Activated CD4-positive, alpha-beta T cell treated with anti-CD3 and anti-CD28 coated beads, Interleukin-2, Interleukin-4, amounts not matched to agents 100 ng/mL and 50 ng/mL, durations not matched to agents 16 hours and 8 hours (primary cell): ENCODE measurements around the gene BCL7C.

Experiments
- DNase-seq: peaks from one replicate; pipeline ENCODE4 v3.0.0-alpha.2; 2020; ENCODE audit warnings: low spot score

The BCL7C gene

GRCh38 chr16:30922420-30922959, 28.6 kb upstream of the BCL7C start:
- DNase-seq, result peak; percentile 100

GRCh38 chr16:30921748-30922419, 28.0 kb upstream of the BCL7C start:
- DNase-seq, result peak; percentile 90

DNA sequence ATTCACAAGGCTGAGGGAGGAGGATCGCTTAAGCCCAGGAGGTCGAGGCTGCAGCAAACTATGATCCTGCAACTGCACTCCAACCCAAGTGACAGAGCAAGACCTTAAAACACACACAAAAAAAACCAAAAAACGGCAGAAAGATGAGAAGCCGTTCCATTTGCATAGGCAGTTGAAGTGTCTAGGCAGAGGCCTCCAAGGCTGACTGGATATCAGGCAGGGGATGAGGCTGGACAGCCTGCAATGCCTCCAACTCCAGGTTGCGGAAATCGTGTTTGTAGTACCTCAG, 27.5 kb upstream of the BCL7C start:
- no peak for DNase-seq

- no peak for DNase-seq
Observed at GRCh38 chr16:30920891-30921290, 27.0 kb upstream of the BCL7C start.

DNA sequence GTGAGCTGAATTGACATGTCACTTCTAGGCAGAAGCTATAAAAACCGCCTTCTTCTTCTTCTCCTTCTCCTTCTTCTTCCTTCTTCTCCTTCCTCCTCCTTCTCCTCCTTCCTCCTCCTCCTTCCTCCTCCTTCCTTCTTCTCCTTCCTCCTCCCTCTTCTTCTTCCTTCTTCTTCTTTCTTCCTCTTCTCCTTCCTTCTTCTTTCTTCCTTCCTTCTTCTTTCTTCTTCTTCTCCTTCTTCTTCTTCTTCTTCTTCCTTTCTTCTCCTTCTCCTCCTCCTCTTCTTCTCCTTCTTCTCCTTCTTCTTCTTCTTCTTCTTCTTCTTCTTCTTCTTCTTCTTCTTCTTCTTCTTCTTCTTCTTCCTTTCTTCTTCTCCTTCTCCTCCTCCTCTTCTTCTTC, 24.7 kb upstream of the BCL7C start:
- no peak for DNase-seq

DNA sequence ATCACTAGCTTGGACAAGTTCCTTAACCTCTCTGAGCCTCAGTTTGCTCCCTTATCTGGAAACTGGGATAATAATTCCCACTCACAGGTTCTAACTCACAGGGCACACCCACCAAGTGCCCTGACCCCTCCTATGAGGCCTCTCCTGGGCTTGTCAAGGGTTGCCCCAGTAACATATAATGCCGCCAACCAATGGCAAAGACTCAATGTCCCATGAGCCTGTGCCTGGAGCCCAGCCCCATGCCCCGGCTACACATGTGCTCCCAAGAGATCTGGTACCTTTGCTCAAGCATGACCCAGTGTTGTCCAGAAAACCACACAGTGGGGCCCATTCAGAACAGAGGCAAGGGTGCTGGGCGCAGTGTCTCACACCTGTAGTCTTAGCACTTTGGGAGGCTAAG, 21.0 kb upstream of the BCL7C start:
- no peak for DNase-seq

DNA sequence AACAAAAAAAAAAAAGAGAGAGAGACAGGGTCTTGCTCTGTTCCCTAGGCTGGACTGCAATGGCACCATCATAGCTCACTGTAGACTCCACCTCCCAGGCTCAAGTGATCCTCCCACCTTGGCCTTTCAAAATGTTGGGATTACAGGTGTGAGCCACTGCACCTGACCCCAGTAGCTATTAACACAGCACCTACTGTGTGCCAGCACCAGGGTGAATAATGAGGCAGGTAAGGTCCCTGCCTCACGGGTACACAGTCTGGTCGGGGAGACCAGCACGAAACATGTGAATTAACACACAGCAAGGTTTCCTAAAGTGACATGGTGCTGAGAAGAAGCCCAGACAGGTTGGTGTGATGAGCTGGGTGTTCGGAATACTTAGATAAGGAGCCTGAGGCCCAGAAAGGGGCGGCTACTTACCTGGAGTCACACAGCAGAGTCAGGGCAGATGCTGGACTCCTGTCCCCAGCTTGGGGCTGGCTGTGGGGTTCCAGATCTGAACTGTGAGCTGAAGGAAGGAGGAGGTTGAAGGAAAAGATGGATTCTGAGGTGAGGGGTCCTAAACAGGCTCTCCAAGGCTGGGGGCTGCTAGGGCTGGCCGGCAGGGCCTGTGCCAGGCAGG, 19.0 kb upstream of the BCL7C start:
- DNase-seq, result no peak

DNA sequence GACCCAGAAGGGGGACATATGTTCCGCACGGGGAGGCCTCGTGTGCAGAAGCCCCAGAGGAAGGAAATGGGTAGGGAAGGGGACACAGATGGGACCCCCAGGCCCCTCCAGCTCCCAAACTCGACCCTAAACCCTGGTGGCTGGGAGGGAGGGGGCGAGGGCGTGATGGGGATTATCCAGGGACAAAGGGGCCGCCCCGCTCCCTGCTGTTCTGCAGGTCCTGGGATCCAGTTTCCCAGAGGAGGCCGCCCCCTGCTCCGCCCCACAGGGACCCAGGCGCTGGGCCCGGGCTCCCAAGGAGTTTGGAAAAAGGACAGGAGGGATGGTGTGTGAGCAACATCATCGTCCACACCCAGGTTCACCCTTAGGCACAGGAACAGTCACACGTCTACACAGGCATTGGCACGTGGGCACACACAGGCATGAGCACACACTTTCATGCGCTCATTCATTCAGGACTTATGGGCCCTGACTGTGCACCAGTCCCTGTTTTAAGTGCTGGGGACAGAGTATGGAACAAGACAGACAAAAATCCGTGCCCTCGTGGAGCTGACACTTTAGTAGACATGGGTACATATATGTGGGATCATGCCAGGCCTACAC, 16.7 kb upstream of the BCL7C start:
- no peak for DNase-seq

- no peak for DNase-seq
Observed at GRCh38 chr16:30907064-30907463, 13.2 kb upstream of the BCL7C start.

DNA sequence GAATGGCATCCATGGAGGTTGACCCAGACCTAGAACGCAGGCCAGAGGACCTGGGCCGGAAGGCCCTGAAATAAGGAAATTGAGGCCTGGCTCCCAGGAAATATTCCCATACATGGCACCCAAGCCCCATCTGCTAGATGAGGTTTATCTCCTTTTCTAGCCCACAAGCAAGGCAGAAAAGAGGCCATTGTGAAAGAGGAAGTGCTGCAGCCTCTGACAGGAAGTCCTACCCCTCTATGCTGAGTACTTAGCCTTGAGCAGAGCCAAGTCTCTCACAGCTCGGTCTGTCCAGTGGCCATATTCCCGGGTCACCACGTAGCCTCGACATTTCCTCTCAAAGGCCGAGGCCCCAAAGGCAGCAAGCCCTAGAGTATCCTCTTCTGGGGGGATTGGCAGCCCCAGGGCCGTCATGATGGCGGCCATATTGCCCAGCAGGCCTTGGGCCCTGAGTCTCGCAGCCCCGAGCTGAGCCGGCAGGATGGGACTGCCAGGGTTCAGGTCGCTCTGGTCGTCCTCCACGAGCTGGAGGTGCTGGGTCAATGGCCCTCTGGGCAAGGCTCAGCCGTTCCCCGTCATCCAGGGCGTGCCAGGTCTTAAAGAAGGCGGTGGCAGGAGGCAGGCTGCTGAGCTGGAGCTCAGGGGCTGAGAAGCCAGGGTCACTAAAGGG, 10.4 kb upstream of the BCL7C start:
- DNase-seq, result no peak

- DNase-seq, result no peak
Observed at GRCh38 chr16:30903596-30903995, 9.7 kb upstream of the BCL7C start.

GRCh38 chr16:30903002-30903401, 9.1 kb upstream of the BCL7C start:
- DNase-seq, result no peak

DNA sequence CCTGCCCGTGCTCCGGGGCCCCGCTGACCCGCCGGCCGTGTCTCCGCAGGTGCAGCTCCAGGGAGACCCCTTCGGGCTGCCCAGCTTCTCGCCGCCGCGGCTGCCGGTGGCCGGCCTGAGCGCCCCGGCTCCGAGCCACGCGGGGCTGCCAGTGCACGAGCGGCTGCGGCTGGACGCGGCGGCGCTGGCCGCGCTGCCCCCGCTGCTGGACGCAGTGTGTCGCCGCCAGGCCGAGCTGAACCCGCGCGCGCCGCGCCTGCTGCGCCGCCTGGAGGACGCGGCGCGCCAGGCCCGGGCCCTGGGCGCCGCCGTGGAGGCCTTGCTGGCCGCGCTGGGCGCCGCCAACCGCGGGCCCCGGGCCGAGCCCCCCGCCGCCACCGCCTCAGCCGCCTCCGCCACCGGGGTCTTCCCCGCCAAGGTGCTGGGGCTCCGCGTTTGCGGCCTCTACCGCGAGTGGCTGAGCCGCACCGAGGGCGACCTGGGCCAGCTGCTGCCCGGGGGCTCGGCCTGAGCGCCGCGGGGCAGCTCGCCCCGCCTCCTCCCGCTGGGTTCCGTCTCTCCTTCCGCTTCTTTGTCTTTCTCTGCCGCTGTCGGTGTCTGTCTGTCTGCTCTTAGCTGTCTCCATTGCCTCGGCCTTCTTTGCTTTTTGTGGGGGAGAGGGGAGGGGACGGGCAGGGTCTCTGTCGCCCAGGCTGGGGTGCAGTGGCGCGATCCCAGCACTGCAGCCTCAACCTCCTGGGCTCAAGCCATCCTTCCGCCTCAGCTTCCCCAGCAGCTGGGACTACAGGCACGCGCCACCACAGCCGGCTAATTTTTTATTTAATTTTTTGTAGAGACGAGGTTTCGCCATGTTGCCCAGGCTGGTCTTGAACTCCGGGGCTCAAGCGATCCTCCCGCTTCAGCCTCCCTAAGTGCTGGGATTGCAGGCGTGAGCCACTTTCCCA, 8.4 kb upstream of the BCL7C start:
- peak; percentile 39 for DNase-seq

DNA sequence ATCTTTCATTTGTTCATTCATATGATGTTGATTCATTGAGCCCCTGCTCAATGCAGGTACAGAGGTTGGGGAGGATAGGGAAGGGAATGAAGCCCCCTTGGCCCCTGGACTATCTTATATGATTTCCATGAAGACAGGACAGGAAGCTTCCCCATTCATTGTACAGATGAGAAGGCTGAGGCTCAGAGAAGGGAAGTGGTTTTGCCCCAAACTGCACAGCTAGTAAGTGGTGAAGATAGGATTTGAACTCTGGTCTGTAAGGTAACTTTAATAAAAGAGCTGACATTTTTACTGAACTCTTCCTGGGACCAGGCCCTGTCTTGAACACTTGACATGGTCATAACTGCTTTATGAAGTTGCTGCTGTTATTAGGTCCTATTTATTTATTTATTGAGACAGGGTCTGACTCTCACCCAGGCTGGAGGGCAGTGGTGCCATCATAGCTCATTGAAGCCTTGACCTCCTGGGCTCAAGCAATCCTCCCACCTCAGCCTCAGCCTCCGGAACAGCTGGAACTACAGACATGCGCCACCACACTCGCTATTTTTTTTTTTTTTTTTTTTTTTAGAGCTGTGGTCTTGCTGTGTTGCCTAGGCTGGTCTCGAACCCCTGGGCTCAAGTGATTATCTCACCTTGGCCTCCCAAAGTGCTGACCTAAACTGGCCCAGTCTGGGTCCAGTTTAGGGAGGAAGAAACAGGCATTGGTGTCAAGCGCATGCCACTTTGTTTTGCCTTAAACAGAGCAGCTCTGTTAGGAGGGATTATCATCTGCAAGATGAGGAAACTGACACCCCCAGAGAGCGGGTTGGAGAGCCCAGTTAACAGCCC, 7.5 kb upstream of the BCL7C start:
- no peak for DNase-seq

- DNase-seq, result no peak
Observed at GRCh38 chr16:30900588-30900987, 6.7 kb upstream of the BCL7C start.

- no peak for DNase-seq
Observed at GRCh38 chr16:30899794-30900193, 5.9 kb upstream of the BCL7C start.

GRCh38 chr16:30896889-30897733, 3.2 kb upstream of the BCL7C start:
- peak; percentile 85 for DNase-seq

- no peak for DNase-seq
Observed at GRCh38 chr16:30896261-30896888, 2.5 kb upstream of the BCL7C start, which contains the start of gene CTF1. TSS of gene CTF1 (plus strand) at chr16:30896614. CDS start at chr16:30896644, 30 bp downstream.

DNA sequence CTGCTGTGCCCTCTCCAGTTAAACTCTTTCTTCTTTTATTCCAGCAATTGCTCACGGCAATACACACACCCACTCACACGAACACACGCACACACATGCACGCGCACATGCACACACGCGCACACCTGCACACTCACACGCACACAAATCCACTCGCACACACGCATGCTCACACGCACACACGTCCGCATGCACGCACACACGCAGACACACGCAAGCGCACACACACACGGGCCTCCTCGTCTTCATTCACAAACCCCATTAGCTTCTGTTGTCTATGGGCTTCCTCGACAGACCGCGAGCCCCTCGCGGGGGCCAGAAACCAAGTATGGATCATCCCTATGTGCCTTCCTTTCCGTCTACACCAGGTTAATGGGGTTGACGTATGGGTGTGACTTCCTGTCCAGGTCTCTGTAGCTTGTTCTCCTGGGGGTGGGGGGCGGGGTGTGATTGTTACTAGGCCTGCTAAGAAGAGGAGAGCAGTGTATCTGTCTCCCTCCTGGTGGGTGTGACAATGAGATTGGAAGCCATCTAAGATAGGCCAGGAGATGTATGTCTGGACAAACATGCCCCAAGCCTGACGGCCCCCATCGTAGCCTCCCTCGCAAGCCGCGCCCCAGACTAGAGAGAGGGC, 1.9 kb upstream of the BCL7C start:
- DNase-seq, result no peak
